ENCODE measurements around the gene ABL2. TPM values are rescaled to one million over a fixed set of nuclear protein-coding genes. Genes with fewer than 3 reads are reported as not detected.

ABL2 gene
- total and polyA plus RNA-seq, 9 of the 15 experiments (the other 6 are each of a cell fraction or from before 2014, with no cell fraction given) = 1.4 to 15.0 (median 8.6) TPM

- no peak for TF ChIP-seq ZNF696 (CRISPR knock-in tag; conservative IDR thresholded peaks at IDR 0.05)
- no peak for TF ChIP-seq CHAMP1 (IDR thresholded peaks at IDR 0.05)
- TF ChIP-seq HDAC8 (tag; IDR thresholded peaks at IDR 0.05) = no peak
- no peak for TF ChIP-seq ZNF280B (CRISPR knock-in tag; IDR thresholded peaks at IDR 0.05)
These were observed 110.0 kb downstream of the ABL2 start (continued) for GRCh38 chr1:179119513-179119912.

GRCh38 chr1:179115181-179115580 is 114.3 kb downstream of the ABL2 start:
- intact Hi-C loops (cut with micrococcal nuclease) = no loop called here
- no peak overlapping the region for H3K4me2 ChIP-seq (ENCODE audit: insufficient read depth, low read length)
- H3K4me3 ChIP-seq = no peak overlapping the region
- H3K79me2 ChIP-seq (ENCODE audit: control insufficient read depth, insufficient read depth, low read length) = no peaks in the 10 kb centered on the region
- H3K9me1 ChIP-seq (ENCODE audit: control insufficient read depth, insufficient read depth, low read length) = no peaks in the 10 kb centered on the region
- no peak overlapping the region for H2AFZ ChIP-seq (ENCODE audit: low read depth, low read length)
- H3K9ac ChIP-seq (ENCODE audit: insufficient read depth in 1 of 2, low read depth in 2 of 2, low read length in 2 of 2) = no peak overlapping the region
- WGBS (ENCODE audit: insufficient coverage, low coverage, missing lambda C conversion rate) = 48% methylated on average over 3 of the region's 3 CpGs
- H3K27ac ChIP-seq (ENCODE audit: extremely low read depth, low read depth, low read length) = no peak overlapping the region
- no peaks in the 10 kb centered on the region for H3K4me1 ChIP-seq (replicated peaks in 1 of 2; ENCODE audit: control insufficient read depth in 2 of 2, insufficient read depth in 2 of 2, low read length in 2 of 2)
- no peaks in the 10 kb centered on the region for H3K27me3 ChIP-seq (ENCODE audit: control insufficient read depth in 2 of 2, insufficient read depth in 2 of 2, low read length in 2 of 2)
- POLR2A ChIA-PET = interaction anchor here (1.3 kb wide), 1 partner anchor 28 kb away, joined by 4 read pairs; no protein-coding TSS in a partner anchor
- H3K36me3 ChIP-seq (ENCODE audit: control insufficient read depth, insufficient read depth, low read length) = peaks cover 59% of the 10 kb centered on the region; the same call in 2 of the 3 replicates
- H3K9me3 ChIP-seq (replicated peaks; ENCODE audit: control insufficient read depth, insufficient read depth, low read depth, low read length) = no peaks in the 10 kb centered on the region
- DNase-seq (ENCODE audit: extremely low read depth in 1 of 4, low spot score in 3 of 4) (no peak), ATAC-seq (no peak), FAIRE-seq (no peak)
- no TSS peak for BruUV-seq (replicated peaks)
- in situ Hi-C loops (cut with MboI) = no loop called here
- H4K20me1 ChIP-seq (replicated peaks; ENCODE audit: control insufficient read depth, insufficient read depth, low read length) = no peaks in the 10 kb centered on the region
- CTCF ChIA-PET (ENCODE audit: low intra/inter-chr PET ratio) = interaction anchor here (0.7 kb wide), 1 partner anchor 178 kb away, joined by 3 read pairs; the partner anchor contains the start of gene SOAT1
- no peak for TF ChIP-seq MCM7 (IDR thresholded peaks at IDR 0.05)
- no peak for TF ChIP-seq HOMEZ (CRISPR knock-in tag; IDR thresholded peaks at IDR 0.05)
- TF ChIP-seq POLR2B (IDR thresholded peaks at IDR 0.05; ENCODE audit: low read depth, partially characterized antibody) = no peak
- TF ChIP-seq ZNF316 (IDR thresholded peaks at IDR 0.05) = no peak
- TF ChIP-seq ZNF121 (CRISPR knock-in tag; conservative IDR thresholded peaks at IDR 0.05) = no peak
- no peak for TF ChIP-seq IRF2 (CRISPR knock-in tag; IDR thresholded peaks at IDR 0.05)
- no peak for TF ChIP-seq KDM4B (IDR thresholded peaks at IDR 0.05; ENCODE audit: borderline replicate concordance in 2 of 2, low read depth in 1 of 2)
- TF ChIP-seq MLX (CRISPR knock-in tag; conservative IDR thresholded peaks at IDR 0.05) = no peak
- no peak for TF ChIP-seq LCOR (CRISPR knock-in tag; IDR thresholded peaks at IDR 0.05)
- TF ChIP-seq NCOA6 (IDR thresholded peaks at IDR 0.05) = no peak
